Measurements from ENCODE around the gene PCCA. TPM values are rescaled to one million over a fixed set of nuclear protein-coding genes. Genes with fewer than 3 reads are reported as not detected.

PCCA gene
- polyA plus RNA-seq, 1 of the 3 experiments (the other 2 are of a cell fraction) = 7.3 TPM

- Histone ChIP-seq H3K9ac (no peak overlapping the region), H3K36me3 (replicated peaks in 1 of 2; ENCODE audit: control insufficient read depth in 1 of 2, insufficient read depth in 2 of 2, low read length in 1 of 2) (peaks cover 2 to 3% of the 10 kb centered on the region in 2 experiments), H3K79me2 (ENCODE audit: insufficient read depth) (no peaks in the 10 kb centered on the region), H3K4me1 (ENCODE audit: control insufficient read depth in 1 of 2, insufficient read depth in 2 of 2, low read depth in 1 of 2, low read length in 1 of 2) (peaks cover 0 to 16% of the 10 kb centered on the region in 2 experiments; a peak in 3 of 4 replicates), H3F3A (replicated peaks; ENCODE audit: insufficient read depth) (peaks cover 9% of the 10 kb centered on the region), H2AFZ (ENCODE audit: low read depth) (no peak overlapping the region), H4K20me1 (ENCODE audit: insufficient read depth) (no peaks in the 10 kb centered on the region), H3K9me3 (no peaks in the 10 kb centered on the region), H3K4me3 (ENCODE audit: low read depth in 2 of 2, low read length in 1 of 2) (no peak overlapping the region), H3K4me2 (no peak overlapping the region), H3K9me2 (no peaks in the 10 kb centered on the region), H3K27ac (ENCODE audit: low read depth in 2 of 2, low read length in 1 of 2) (no peak overlapping the region), H3K27me3 (ENCODE audit: insufficient read depth) (no peaks in the 10 kb centered on the region)
- no peak for TF ChIP-seq MXI1 (IDR thresholded peaks at IDR 0.05; ENCODE audit: low read depth, low read length)
- TF ChIP-seq FOSL2 (IDR thresholded peaks at IDR 0.05; ENCODE audit: borderline replicate concordance, low read depth) = no peak
- TF ChIP-seq NRF1 (IDR thresholded peaks at IDR 0.05; ENCODE audit: low read depth, low read length) = no peak
- no peak for TF ChIP-seq POLR2AphosphoS5 (IDR thresholded peaks at IDR 0.05; ENCODE audit: low read depth, low read length)
- no peak for TF ChIP-seq FOXJ3 (CRISPR knock-in tag; IDR thresholded peaks at IDR 0.05)
- TF ChIP-seq YY1 (IDR thresholded peaks at IDR 0.05; ENCODE audit: low read depth) = no peak
- TF ChIP-seq MAX (IDR thresholded peaks at IDR 0.05; ENCODE audit: low read depth) = no peak
- no peak for TF ChIP-seq USF2 (IDR thresholded peaks at IDR 0.05; ENCODE audit: borderline replicate concordance, low read depth, low read length)
- TF ChIP-seq SIN3A (IDR thresholded peaks at IDR 0.05; ENCODE audit: borderline replicate concordance, low read depth, low read length) = no peak
- TF ChIP-seq TCF12 (IDR thresholded peaks at IDR 0.05) = no peak
- TF ChIP-seq EZH2phosphoT487 (IDR thresholded peaks at IDR 0.05; ENCODE audit: borderline replicate concordance, low read depth) = no peak
- TF ChIP-seq RAD21 (IDR thresholded peaks at IDR 0.05; ENCODE audit: low read length) = no peak
- TF ChIP-seq RXRA (IDR thresholded peaks at IDR 0.05; ENCODE audit: borderline replicate concordance, low read depth) = no peak
- no peak for TF ChIP-seq PBX3 (IDR thresholded peaks at IDR 0.05)
- TF ChIP-seq JUND (IDR thresholded peaks at IDR 0.05) = no peak
- TF ChIP-seq RCOR1 (IDR thresholded peaks at IDR 0.05; ENCODE audit: low read length) = no peak
- no peak for TF ChIP-seq ELF1 (IDR thresholded peaks at IDR 0.05)
- no peak for DNase-seq
- ChIA-PET POLR2A (no interaction called here), CTCF (no interaction called here)
- WGBS (ENCODE audit: low lambda C conversion rate) = 72% methylated on average over 2 of the region's 2 CpGs
Observed at GRCh38 chr13:100361504-100361903, 272.6 kb downstream of the PCCA start.

- no peak overlapping the region for H2AFZ ChIP-seq (ENCODE audit: low read depth)
- no peak for TF ChIP-seq MAX (IDR thresholded peaks at IDR 0.05; ENCODE audit: low read depth)
- TF ChIP-seq REST (IDR thresholded peaks at IDR 0.05; ENCODE audit: low read depth, low read length) = no peak
- TF ChIP-seq MXI1 (IDR thresholded peaks at IDR 0.05; ENCODE audit: low read depth, low read length) = no peak
- TF ChIP-seq TEAD4 (IDR thresholded peaks at IDR 0.05; ENCODE audit: borderline replicate concordance, insufficient read depth) = no peak
- no peak for TF ChIP-seq TAF1 (IDR thresholded peaks at IDR 0.05; ENCODE audit: borderline replicate concordance, low read depth, low read length)
- TF ChIP-seq FOXM1 (IDR thresholded peaks at IDR 0.05; ENCODE audit: low read depth) = no peak
- no peak for TF ChIP-seq USF2 (IDR thresholded peaks at IDR 0.05; ENCODE audit: borderline replicate concordance, low read depth, low read length)
- no peak for TF ChIP-seq SMC3 (IDR thresholded peaks at IDR 0.05; ENCODE audit: low read depth, low read length)
- no peak overlapping the region for H3K9ac ChIP-seq
- H3K27me3 ChIP-seq (ENCODE audit: insufficient read depth) = no peaks in the 10 kb centered on the region
- peaks cover 0 to 16% of the 10 kb centered on the region in 2 experiments; a peak in 3 of 4 replicates for H3K4me1 ChIP-seq (ENCODE audit: control insufficient read depth in 1 of 2, insufficient read depth in 2 of 2, low read depth in 1 of 2, low read length in 1 of 2)
- H3K79me2 ChIP-seq (ENCODE audit: insufficient read depth) = no peaks in the 10 kb centered on the region
- no peak overlapping the region for H3K4me3 ChIP-seq (ENCODE audit: low read depth in 2 of 2, low read length in 1 of 2)
- peaks cover 9% of the 10 kb centered on the region for H3F3A ChIP-seq (replicated peaks; ENCODE audit: insufficient read depth)
- peak overlapping the region in 1 of 2 experiments; percentile 70; a peak in 1 of 4 replicates for H3K27ac ChIP-seq (ENCODE audit: low read depth in 2 of 2, low read length in 1 of 2)
- H3K9me3 ChIP-seq = no peaks in the 10 kb centered on the region
- H3K9me2 ChIP-seq = no peaks in the 10 kb centered on the region
- no peaks in the 10 kb centered on the region for H4K20me1 ChIP-seq (ENCODE audit: insufficient read depth)
- H3K4me2 ChIP-seq = no peak overlapping the region
- WGBS (ENCODE audit: low lambda C conversion rate) = 95% methylated on average over 2 of the region's 2 CpGs
- POLR2A ChIA-PET = no interaction called here
- H3K36me3 ChIP-seq (replicated peaks in 1 of 2; ENCODE audit: control insufficient read depth in 1 of 2, insufficient read depth in 2 of 2, low read length in 1 of 2) = peaks cover 2 to 3% of the 10 kb centered on the region in 2 experiments
- DNase-seq = no peak
- CTCF ChIA-PET = no interaction called here
Observed at GRCh38 chr13:100362371-100362770, 273.5 kb downstream of the PCCA start.
